Esophagus muscularis mucosa (tissue), 4 donors: Measurements from ENCODE around the gene GNL1. TPM values are rescaled to one million over a fixed set of nuclear protein-coding genes. Genes with fewer than 3 reads are reported as not detected.

Experiments
- DNase-seq: peaks from one replicate; pipeline ENCODE4 v3.0.0-alpha.2; 2017; ENCODE audit errors: extremely low spot score
- H3K27ac ChIP-seq, 4 donors: fragments of 200-600 bp; sonication (generic); replicated peaks in 1 of 4; 1 replicate in 3 of 4; 2 replicates in 1 of 4; pipeline ENCODE4 v1.5.1; 2016 to 2019; ENCODE audit warnings: mild to moderate bottlenecking in 1 of 4
- H3K27me3 ChIP-seq, 4 donors: fragments of 200-600 bp; sonication (generic); one replicate each; pipeline versions ENCODE4 v1.5.1 to v1.6.0; 2016 to 2019
- H3K36me3 ChIP-seq, 4 donors: fragments of 200-600 bp; sonication (generic); one replicate each; pipeline ENCODE4 v1.5.1; 2016 to 2019
- H3K4me1 ChIP-seq, 4 donors: fragments of 200-600 bp; sonication (generic); one replicate each; pipeline ENCODE4 v1.5.1; 2016 to 2019
- H3K4me3 ChIP-seq, 4 donors: fragments of 200-600 bp; sonication (generic); 1 replicate in 2 of 4; 2 replicates in 2 of 4; pipeline ENCODE4 v1.5.1; 2016 to 2019; ENCODE audit warnings: mild to moderate bottlenecking in 4 of 4, moderate library complexity in 1 of 4
- H3K9me3 ChIP-seq, 4 donors: fragments of 200-600 bp; sonication (generic); 1 replicate in 3 of 4; 2 replicates in 1 of 4; pipeline ENCODE4 v1.5.1; 2016 to 2019
- CTCF ChIP-seq, 3 experiments: fragments of 200-600 bp in 2 of 3; fragments of 450-650 bp in 1 of 3; sonication (generic) in 2 of 3; IDR thresholded peaks; one replicate each; pipeline ENCODE4 v1.5.1; 2017 to 2019; ENCODE audit warnings: antibody characterized with exemption in 3 of 3, mild to moderate bottlenecking in 2 of 3, moderate library complexity in 1 of 3
- EP300 ChIP-seq: sonication (generic); formaldehyde crosslinking; IDR thresholded peaks from one replicate; pipeline ENCODE4 v1.6.1; 2017; ENCODE audit warnings: antibody characterized with exemption
- POLR2A ChIP-seq: fragments of 450-650 bp; IDR thresholded peaks from one replicate; pipeline ENCODE4 v1.6.1; 2017; ENCODE audit warnings: antibody characterized with exemption, moderate library complexity, mild to moderate bottlenecking, low read depth
- POLR2AphosphoS5 ChIP-seq, 2 donors: sonication (generic); formaldehyde crosslinking; IDR thresholded peaks; one replicate each; pipeline ENCODE4 v1.6.1; 2017; ENCODE audit warnings: antibody characterized with exemption in 2 of 2
- WGBS: methylation state at CpG from one replicate; pipeline ENCODE4 v1.1.5; 2018; 5-methylcytosine and 5-hydroxymethylcytosine counted together
- intact Hi-C: fragments of 100-400 bp; cut with DNase I; formaldehyde crosslinking; loops from one replicate; pipeline ENCODE4 v1.15.1; 2023
- total RNA-seq, 4 donors: library from RNA; depleted of rRNA; stranded (reverse); fragments of >200 nt; gene quantifications; one replicate each; pipeline versions ENCODE4 v1.1.0 to v1.2.1, GENCODE V29; 2016

Gene GNL1
- total RNA-seq, 4 donors from 2014 or later = 30.3 to 53.5 (median 36.1) TPM

GRCh38 chr6:30592287-30592686 lies 36.0 kb upstream of the GNL1 start:
- WGBS = 96% methylated on average over 1 of the region's 1 CpG
- TF ChIP-seq CTCF (IDR thresholded peaks at IDR 0.05) (no peak), POLR2AphosphoS5 (IDR thresholded peaks at IDR 0.05) (no peak), EP300 (no peak), POLR2A (no peak)
- peaks cover 0 to 13% (median 7%) of the 10 kb centered on the region in 4 donors for H3K4me1 ChIP-seq
- no peak for DNase-seq
- intact Hi-C loops = no loop called here
- no peak overlapping the region for H3K4me3 ChIP-seq
- H3K27me3 ChIP-seq = no peaks in the 10 kb centered on the region
- H3K36me3 ChIP-seq = peaks cover 59 to 87% (median 71%) of the 10 kb centered on the region in 4 donors
- no peaks in the 10 kb centered on the region for H3K9me3 ChIP-seq
- no peak overlapping the region for H3K27ac ChIP-seq

- peaks cover 72 to 90% (median 84%) of the 10 kb centered on the region in 4 donors for H3K36me3 ChIP-seq
- H3K27ac ChIP-seq = peak overlapping the region; percentile 20 to 58 (median 47)
- H3K27me3 ChIP-seq = no peaks in the 10 kb centered on the region
- no peak for DNase-seq
- H3K9me3 ChIP-seq = no peaks in the 10 kb centered on the region
- TF ChIP-seq POLR2AphosphoS5 (IDR thresholded peaks at IDR 0.05) = no peak
- no peak for TF ChIP-seq CTCF (IDR thresholded peaks at IDR 0.05)
- no peak for TF ChIP-seq POLR2A
- TF ChIP-seq EP300 = no peak
- 46% methylated on average over 1 of the region's 1 CpG for WGBS
- H3K4me1 ChIP-seq = peaks cover 0 to 12% (median 7%) of the 10 kb centered on the region in 4 donors
- H3K4me3 ChIP-seq = no peak overlapping the region
- intact Hi-C loops = no loop called here
These were observed 34.7 kb upstream of the GNL1 start for GRCh38 chr6:30591008-30591407.

GRCh38 chr6:30590509-30590908 lies 34.2 kb upstream of the GNL1 start:
- no peaks in the 10 kb centered on the region for H3K27me3 ChIP-seq
- H3K9me3 ChIP-seq = no peaks in the 10 kb centered on the region
- H3K4me3 ChIP-seq = no peak overlapping the region
- H3K36me3 ChIP-seq = peaks cover 77 to 95% (median 89%) of the 10 kb centered on the region in 4 donors
- intact Hi-C loops = no loop called here
- H3K27ac ChIP-seq = peak overlapping the region; percentile 20 to 58 (median 47)
- WGBS = 91% methylated on average over 7 of the region's 8 CpGs
- peaks cover 0 to 12% (median 7%) of the 10 kb centered on the region in 4 donors for H3K4me1 ChIP-seq
- no peak for DNase-seq
- no peak for TF ChIP-seq POLR2A
- no peak for TF ChIP-seq CTCF (IDR thresholded peaks at IDR 0.05)
- TF ChIP-seq EP300 = no peak

- intact Hi-C loops = no loop called here
- Histone ChIP-seq H3K36me3 (peaks cover 83 to 98% (median 92%) of the 10 kb centered on the region in 4 donors), H3K27ac (peak overlapping the region in 1 of 4 donors; percentile 58)
These were observed 33.6 kb upstream of the GNL1 start for GRCh38 chr6:30589754-30590358.

More at GRCh38 chr6:30589754-30590358, 33.6 kb upstream of the GNL1 start:
- TF ChIP-seq EP300 (no peak), POLR2A (no peak), CTCF (IDR thresholded peaks at IDR 0.05) (no peak), POLR2AphosphoS5 (IDR thresholded peaks at IDR 0.05) (no peak)
- WGBS = 91% methylated on average over 13 of the region's 15 CpGs
- Histone ChIP-seq H3K4me3 (no peak overlapping the region), H3K27me3 (no peaks in the 10 kb centered on the region), H3K4me1 (peaks cover 0 to 12% (median 7%) of the 10 kb centered on the region in 4 donors), H3K9me3 (no peaks in the 10 kb centered on the region)
- DNase-seq = no peak
